Measurements from ENCODE around the gene IGSF21.

Gene IGSF21

DNA sequence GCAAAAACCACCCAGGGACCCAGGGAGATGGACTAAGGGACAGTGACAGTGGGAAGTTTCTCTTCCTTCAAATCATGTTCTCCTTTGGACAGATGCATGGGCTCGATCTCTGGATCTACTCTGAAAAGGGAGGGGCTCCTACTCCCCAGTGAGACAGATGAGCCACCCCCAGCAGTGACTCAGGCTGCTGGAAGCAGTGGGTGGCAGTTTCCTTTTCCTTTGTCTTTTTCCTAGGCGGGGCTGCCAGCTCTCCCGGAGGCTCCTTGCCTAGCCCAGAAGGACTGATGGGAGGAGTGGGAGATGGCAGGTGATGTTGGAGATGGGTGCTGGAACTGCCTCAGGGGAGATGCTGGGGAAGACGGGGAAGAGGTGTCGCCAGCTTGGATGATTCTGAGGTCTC lies 41.0 kb upstream of the IGSF21 start:
- Histone ChIP-seq H3K9ac (ENCODE audit: low read length) (no peak overlapping the region), H3K4me2 (ENCODE audit: low read length) (no peak overlapping the region), H3K27ac (ENCODE audit: low read depth, low read length, poor library complexity, severe bottlenecking) (no peak overlapping the region), H3K9me2 (ENCODE audit: low read depth, low read length) (no peaks in the 10 kb centered on the region), H3F3A (ENCODE audit: insufficient read depth, low read length) (no peaks in the 10 kb centered on the region), H3K79me2 (ENCODE audit: insufficient read depth, low read length) (no peaks in the 10 kb centered on the region), H3K4me3 (ENCODE audit: low read depth, low read length, poor library complexity, severe bottlenecking) (no peak overlapping the region), H4K20me1 (ENCODE audit: insufficient read depth, low read length) (no peaks in the 10 kb centered on the region), H3K36me3 (ENCODE audit: insufficient read depth, low read length) (no peaks in the 10 kb centered on the region), H3K27me3 (ENCODE audit: insufficient read depth, low read length) (no peaks in the 10 kb centered on the region), H3K4me1 (ENCODE audit: insufficient read depth, low read length, severe bottlenecking) (no peaks in the 10 kb centered on the region), H2AFZ (ENCODE audit: low read length) (no peak overlapping the region), H3K9me3 (ENCODE audit: low read length) (no peaks in the 10 kb centered on the region)
- TF ChIP-seq EZH2 (IDR thresholded peaks at IDR 0.05; ENCODE audit: borderline replicate concordance, low read length) (no peak), CTCF (IDR thresholded peaks at IDR 0.05; ENCODE audit: low read length) (no peak)

DNA sequence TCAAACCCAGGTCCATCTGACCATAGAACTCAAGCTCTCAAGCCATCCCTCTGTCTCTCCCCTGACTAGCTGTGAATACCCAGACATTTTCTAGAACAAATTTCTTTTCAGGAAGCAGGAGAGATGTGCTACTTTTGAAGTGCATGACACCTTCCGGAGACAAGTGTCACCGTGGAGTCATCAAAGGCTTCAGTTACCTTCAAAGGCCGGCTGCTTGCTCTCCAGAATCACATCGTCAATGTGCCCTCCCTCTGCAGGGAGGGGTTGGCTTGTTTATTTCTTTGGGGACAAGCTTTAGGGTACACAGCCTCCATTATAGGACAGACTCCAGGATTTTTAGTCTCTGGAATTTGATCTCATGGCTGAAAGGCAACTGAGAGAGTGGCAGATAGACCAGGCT lies 37.7 kb upstream of the IGSF21 start:
- Histone ChIP-seq H3K4me3 (ENCODE audit: low read depth, low read length, poor library complexity, severe bottlenecking) (no peak overlapping the region), H3K27ac (ENCODE audit: low read depth, low read length, poor library complexity, severe bottlenecking) (no peak overlapping the region), H3F3A (ENCODE audit: insufficient read depth, low read length) (no peaks in the 10 kb centered on the region), H3K27me3 (ENCODE audit: insufficient read depth, low read length) (no peaks in the 10 kb centered on the region), H2AFZ (ENCODE audit: low read length) (no peak overlapping the region), H3K36me3 (ENCODE audit: insufficient read depth, low read length) (no peaks in the 10 kb centered on the region), H3K9me3 (ENCODE audit: low read length) (no peaks in the 10 kb centered on the region), H3K9ac (ENCODE audit: low read length) (no peak overlapping the region), H4K20me1 (ENCODE audit: insufficient read depth, low read length) (no peaks in the 10 kb centered on the region), H3K9me2 (ENCODE audit: low read depth, low read length) (no peaks in the 10 kb centered on the region), H3K4me1 (ENCODE audit: insufficient read depth, low read length, severe bottlenecking) (no peaks in the 10 kb centered on the region), H3K4me2 (ENCODE audit: low read length) (no peak overlapping the region), H3K79me2 (ENCODE audit: insufficient read depth, low read length) (no peaks in the 10 kb centered on the region)
- TF ChIP-seq EZH2 (IDR thresholded peaks at IDR 0.05; ENCODE audit: borderline replicate concordance, low read length) (no peak), CTCF (IDR thresholded peaks at IDR 0.05; ENCODE audit: low read length) (no peak)

- Histone ChIP-seq H3K9me2 (ENCODE audit: low read depth, low read length) (no peaks in the 10 kb centered on the region), H3K4me1 (ENCODE audit: insufficient read depth, low read length, severe bottlenecking) (no peaks in the 10 kb centered on the region), H3K36me3 (ENCODE audit: insufficient read depth, low read length) (no peaks in the 10 kb centered on the region), H3K4me2 (ENCODE audit: low read length) (no peak overlapping the region), H2AFZ (ENCODE audit: low read length) (no peak overlapping the region), H3K9ac (ENCODE audit: low read length) (no peak overlapping the region), H3K27ac (ENCODE audit: low read depth, low read length, poor library complexity, severe bottlenecking) (no peak overlapping the region), H3K9me3 (ENCODE audit: low read length) (no peaks in the 10 kb centered on the region), H4K20me1 (ENCODE audit: insufficient read depth, low read length) (no peaks in the 10 kb centered on the region), H3K27me3 (ENCODE audit: insufficient read depth, low read length) (no peaks in the 10 kb centered on the region), H3K79me2 (ENCODE audit: insufficient read depth, low read length) (no peaks in the 10 kb centered on the region), H3K4me3 (ENCODE audit: low read depth, low read length, poor library complexity, severe bottlenecking) (no peak overlapping the region), H3F3A (ENCODE audit: insufficient read depth, low read length) (no peaks in the 10 kb centered on the region)
- TF ChIP-seq CTCF (IDR thresholded peaks at IDR 0.05; ENCODE audit: low read length) (no peak), EZH2 (IDR thresholded peaks at IDR 0.05; ENCODE audit: borderline replicate concordance, low read length) (no peak)
Observed at GRCh38 chr1:18072066-18072465, 35.5 kb upstream of the IGSF21 start.

All from OCI-LY1 (cell line).